Head of caudate nucleus (tissue), 42 donors: ENCODE data around the gene DNAH9.
"Not testable (repeated sequence)": the region's sequence is repeated elsewhere in the genome, so short reads cannot be mapped to it uniquely, and the experiment has no call there.

Source experiments
- DNase-seq, 42 donors: peaks; one replicate each; pipeline versions ENCODE4 v3.0.0 to v3.0.0-alpha.2; 2020 to 2021; ENCODE audit warnings: mixed read lengths in 7 of 42
- intact Hi-C: fragments of 100-400 bp; cut with DNase I; formaldehyde crosslinking; loops from one replicate; pipeline ENCODE4 v1.15.0; 2022

DNAH9 gene

GRCh38 chr17:11928436-11928835 lies 330.2 kb downstream of the DNAH9 start:
- DNase-seq, result no peak
- intact Hi-C loops, result no loop called here

DNA sequence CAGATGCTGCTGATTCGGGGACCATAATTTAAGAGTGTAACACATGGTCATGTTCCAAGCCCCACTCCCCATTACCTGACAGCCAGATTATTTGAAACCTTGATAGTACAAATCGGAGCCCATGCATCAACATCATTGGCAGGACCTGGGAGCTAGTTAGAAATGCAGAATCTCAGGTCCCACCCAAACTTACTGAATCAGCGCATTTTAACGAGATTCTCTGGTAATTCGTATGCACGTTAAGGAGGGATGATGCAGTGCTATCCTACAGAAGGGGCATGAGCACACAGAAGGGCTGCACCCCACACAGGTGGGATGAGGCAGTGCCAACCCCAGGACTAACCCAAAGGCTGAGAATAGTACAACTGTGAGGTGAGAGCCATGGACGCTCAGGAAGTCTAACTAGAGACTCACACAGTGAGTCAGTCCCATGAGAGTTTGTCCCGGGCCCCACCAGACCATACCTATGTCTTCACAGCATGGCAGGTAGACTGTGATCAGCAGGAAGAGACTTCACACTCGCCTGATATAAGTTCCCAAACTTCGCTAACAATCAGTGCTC lies 334.1 kb downstream of the DNAH9 start:
- intact Hi-C loops, result no loop called here
- DNase-seq, result no peak

DNA sequence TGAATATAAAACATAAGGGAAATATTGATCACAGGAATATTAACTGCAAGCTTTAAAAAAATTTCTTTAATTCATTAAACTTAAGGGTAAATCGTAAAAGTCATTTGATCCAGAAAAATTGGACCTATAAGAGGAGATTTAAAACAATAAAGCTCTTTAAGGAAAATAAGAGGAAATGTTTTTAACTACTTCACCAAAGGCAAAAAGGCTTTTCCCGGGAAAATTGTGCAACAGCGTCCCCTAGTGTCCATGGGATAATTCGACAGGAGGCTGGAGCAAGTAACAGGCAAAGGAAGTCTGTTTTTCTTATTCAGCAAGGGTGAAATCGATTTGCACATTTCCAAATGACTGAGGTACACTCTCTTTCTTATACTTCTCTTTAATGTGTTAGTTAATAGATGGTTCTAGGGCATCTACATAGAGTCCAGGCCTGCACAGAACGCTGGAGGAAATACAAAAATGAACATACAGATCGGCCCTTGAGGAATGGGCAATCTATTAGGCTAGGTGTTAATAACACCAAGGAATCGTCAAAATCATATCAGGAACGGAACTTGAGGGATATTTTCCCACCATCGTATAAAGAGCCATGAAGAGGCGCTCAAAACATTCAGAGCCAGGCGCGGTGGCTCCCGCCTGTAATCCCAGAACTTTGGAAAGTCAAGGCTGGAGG lies 337.6 kb downstream of the DNAH9 start:
- peak in 41 of 42 donors; percentile 12 to 87 (median 72) for DNase-seq
- intact Hi-C loops, result no loop called here

GRCh38 chr17:11940904-11941303 lies 342.6 kb downstream of the DNAH9 start:
- DNase-seq, result no peak
- intact Hi-C loops, result no loop called here

DNA sequence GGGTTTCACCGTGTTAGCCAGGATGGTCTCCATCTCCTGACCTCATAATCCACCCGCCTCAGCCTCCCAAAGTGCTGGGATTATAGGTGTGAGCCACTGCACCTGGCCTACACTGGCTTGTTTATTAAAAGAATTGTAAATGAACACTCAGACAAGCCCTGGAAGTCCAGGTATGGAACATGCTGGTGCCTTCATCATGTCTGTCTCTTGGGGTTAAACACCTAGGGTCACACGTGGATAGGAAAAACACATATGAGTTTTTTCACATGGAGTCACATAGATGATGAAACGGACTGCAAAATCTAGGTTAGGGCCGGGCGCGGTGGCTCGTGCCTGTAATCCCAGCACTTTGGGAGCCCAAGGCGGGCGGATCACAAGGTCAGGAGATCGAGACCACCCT lies 344.8 kb downstream of the DNAH9 start:
- DNase-seq, intact Hi-C loops: not testable (repeated sequence)

- intact Hi-C loops, result no loop called here
- DNase-seq, result no peak
Observed at GRCh38 chr17:11943759-11944347, 345.6 kb downstream of the DNAH9 start.

- intact Hi-C loops, result no loop called here
- DNase-seq, result no peak
Observed at GRCh38 chr17:11944587-11944986, 346.3 kb downstream of the DNAH9 start.

- intact Hi-C loops, result no loop called here
- peak in 5 of 42 donors; percentile 3 to 44 (median 7) for DNase-seq
Observed at GRCh38 chr17:11948789-11949188, 350.5 kb downstream of the DNAH9 start.

DNA sequence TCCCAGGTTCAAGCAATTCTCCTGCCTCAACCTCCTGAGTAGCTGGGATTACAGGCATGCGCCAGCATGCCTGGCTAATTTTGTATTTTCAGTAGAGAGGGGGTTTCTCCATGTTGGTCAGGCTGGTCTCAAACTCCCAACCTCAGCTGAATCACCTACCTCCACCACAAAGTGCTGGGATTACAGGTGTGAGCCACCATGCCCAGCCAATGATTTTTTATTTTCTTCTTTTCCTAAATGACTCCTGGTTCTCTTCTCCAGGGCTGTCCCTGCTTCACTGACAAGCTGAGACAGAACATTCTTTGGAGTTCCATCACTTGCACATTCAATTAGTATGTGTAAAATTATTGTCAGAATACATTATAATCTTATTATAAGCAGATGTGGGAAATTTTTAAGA lies 351.3 kb downstream of the DNAH9 start:
- DNase-seq, intact Hi-C loops: not testable (repeated sequence)

- intact Hi-C loops, result no loop called here
- no peak for DNase-seq
Observed at GRCh38 chr17:11950771-11951519, 352.7 kb downstream of the DNAH9 start.

GRCh38 chr17:11952610-11953009 lies 354.3 kb downstream of the DNAH9 start:
- DNase-seq, result no peak
- intact Hi-C loops, result no loop called here

DNA sequence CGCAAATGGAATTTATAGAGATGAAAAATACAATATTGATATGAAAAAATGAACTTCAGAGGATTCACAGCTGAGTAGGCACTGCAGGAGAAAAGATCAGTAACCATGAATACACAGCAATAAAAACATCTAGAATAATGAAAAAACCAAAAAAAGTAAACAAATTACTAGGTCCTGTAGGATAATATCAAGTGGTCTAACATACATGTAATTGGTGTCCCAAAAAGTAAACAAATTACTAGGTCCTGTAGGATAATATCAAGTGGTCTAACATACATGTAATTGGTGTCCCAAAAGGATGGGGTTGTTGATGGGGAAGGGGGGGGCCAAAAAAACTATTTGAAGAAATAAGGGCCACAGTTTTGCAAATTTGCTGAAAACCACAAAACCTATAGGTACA lies 355.7 kb downstream of the DNAH9 start:
- intact Hi-C loops, result no loop called here

GRCh38 chr17:11954936-11955335 lies 356.7 kb downstream of the DNAH9 start:
- intact Hi-C loops, result no loop called here
- DNase-seq, result no peak

More for the DNA sequence above, 355.7 kb downstream of the DNAH9 start:
- DNase-seq, result no peak

- intact Hi-C loops, result no loop called here
Observed at GRCh38 chr17:11969565-11969964, 371.3 kb downstream of the DNAH9 start.

GRCh38 chr17:11972741-11973140 lies 374.5 kb downstream of the DNAH9 start:
- intact Hi-C loops, DNase-seq: not testable (repeated sequence)

More at GRCh38 chr17:11969565-11969964, 371.3 kb downstream of the DNAH9 start:
- no peak for DNase-seq

DNA sequence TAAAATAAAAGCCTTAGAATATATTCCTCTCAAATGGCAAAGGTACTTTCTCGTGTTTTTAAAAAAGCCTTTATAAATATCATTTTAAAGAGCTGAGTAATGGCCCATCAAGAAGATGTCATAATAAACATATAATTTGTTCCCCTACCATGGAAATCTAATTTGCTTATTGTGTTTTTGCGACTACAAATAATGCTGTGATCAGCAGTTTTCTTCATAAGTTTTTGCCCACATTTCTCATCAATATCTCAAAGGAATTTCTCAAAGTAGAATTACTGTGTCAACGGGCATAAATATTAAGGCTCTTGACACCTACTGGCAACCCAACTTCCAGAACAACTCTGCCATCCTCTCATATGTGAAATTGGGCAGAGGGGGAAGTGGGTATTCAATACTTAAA lies 381.5 kb downstream of the DNAH9 start:
- intact Hi-C loops, result no loop called here
- no peak for DNase-seq

DNA sequence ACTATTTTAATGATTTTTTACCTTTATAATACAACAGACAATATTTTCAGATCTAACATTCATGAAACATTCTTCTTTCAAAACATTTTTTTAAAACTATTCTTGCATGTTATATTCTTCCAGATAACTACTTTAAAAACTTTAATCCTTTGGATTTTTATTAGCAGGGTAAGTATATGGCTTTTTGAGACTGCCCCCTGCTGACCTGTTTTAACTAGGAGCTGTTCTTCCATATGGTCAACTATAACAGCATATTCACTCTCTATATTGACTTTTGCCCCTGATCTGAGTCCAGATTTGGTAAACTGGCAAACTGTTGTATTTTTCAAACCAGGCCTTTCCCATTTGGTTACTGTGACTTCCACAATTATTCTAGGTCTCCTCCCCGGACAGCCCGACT lies 382.5 kb downstream of the DNAH9 start:
- DNase-seq, result no peak
- intact Hi-C loops, result no loop called here

DNA sequence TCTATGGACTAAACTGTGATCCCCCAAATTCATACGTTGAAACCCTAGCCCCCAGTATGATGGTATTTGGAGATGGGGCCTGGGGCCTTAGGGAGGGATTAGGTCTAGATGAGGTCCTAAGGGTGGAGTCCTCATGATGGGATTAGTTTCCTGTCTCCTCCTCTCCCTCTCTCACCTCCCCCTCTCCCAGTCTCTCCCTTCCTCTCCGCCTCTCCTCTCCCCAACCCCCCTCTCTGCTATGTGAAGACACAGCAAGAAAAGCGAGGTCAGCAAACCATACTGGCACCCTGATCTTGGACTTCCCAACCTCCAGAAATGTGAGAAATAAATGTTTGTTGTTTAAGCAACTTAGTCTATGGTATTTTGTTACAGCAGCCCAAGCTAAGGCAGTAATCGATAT lies 383.6 kb downstream of the DNAH9 start:
- intact Hi-C loops, result no loop called here
- DNase-seq, result no peak

DNA sequence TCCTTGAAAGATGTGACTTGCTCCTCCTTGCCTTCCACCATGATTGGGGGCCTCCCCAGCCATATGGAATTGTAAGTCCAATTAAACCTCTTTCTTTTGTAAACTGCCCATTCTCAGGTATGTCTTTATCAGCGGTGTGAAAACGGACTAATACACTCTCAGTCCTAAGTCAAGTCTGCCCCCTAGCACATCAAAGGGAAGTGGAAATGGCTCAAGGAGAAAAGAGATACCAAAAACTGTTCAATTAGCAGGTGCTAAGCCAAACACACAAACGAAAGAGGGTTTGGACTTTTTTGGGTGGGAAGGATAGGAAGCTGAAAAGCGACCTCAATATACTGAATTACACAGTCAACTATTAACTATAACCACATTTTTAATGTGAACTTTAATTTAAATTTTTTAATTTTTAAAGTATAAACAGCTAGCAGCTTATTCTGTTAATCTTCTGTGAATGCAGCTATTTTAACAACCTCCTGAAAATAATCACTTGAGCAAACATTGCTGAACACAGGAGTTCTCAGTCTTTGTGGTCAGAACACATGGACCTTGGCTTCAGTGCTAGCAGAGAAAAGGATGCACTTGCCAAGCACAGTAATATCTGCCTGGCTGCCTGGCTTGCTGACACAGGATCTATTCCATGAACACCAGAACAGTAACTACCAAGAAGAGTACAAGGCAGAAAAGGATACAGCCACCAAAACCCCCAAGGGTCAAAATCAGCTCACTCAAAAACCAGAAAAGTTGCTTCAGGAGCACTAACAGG lies 388.1 kb downstream of the DNAH9 start:
- intact Hi-C loops, result no loop called here
- DNase-seq, result no peak
